PFSK-1 (cell line): Measurements from ENCODE around the gene PSAP.

Experiments used
- FOXP2 ChIP-seq: optimal IDR thresholded peaks from 2 replicates; pipeline ENCODE3; 2011; ENCODE audit warnings: borderline replicate concordance, control low read depth, inconsistent platforms; ENCODE audit not compliant: insufficient read depth; ENCODE audit errors: extremely low read length, extremely low read depth
- POLR2AphosphoS5 ChIP-seq: IDR thresholded peaks from 2 replicates; pipeline ENCODE4 v1.6.1; 2012; ENCODE audit warnings: low read depth, mild to moderate bottlenecking, control low read depth, low read length, moderate library complexity
- REST ChIP-seq, 2 experiments: IDR thresholded peaks; 2 replicates each; pipeline versions ENCODE4 v1.6.1 to v1.8.0; 2011 to 2012; ENCODE audit warnings: low read depth in 2 of 2, low read length in 2 of 2, control low read depth in 1 of 2, inconsistent platforms in 1 of 2, mild to moderate bottlenecking in 1 of 2, moderate library complexity in 1 of 2; ENCODE audit not compliant: insufficient read depth in 1 of 2
- SIN3A ChIP-seq: IDR thresholded peaks from 2 replicates; pipeline ENCODE4 v1.6.1; 2012; ENCODE audit warnings: mild to moderate bottlenecking, low read length, moderate library complexity, borderline replicate concordance; ENCODE audit not compliant: insufficient read depth
- TAF1 ChIP-seq: IDR thresholded peaks from 2 replicates; pipeline ENCODE4 v1.6.1; 2012; ENCODE audit warnings: low read length, control low read depth, borderline replicate concordance; ENCODE audit not compliant: insufficient read depth

The PSAP gene

GRCh38 chr10:71780156-71780555 lies 70.9 kb downstream of the PSAP start:
- no peak for TF ChIP-seq SIN3A
- TF ChIP-seq TAF1: no peak
- no peak for TF ChIP-seq FOXP2
- no peak for TF ChIP-seq POLR2AphosphoS5
- TF ChIP-seq REST (IDR thresholded peaks at IDR 0.05; ENCODE audit: insufficient read depth in 1 of 2, low read depth in 2 of 2, low read length in 2 of 2): no peak

GRCh38 chr10:71779641-71780040 lies 71.4 kb downstream of the PSAP start:
- TF ChIP-seq POLR2AphosphoS5 (no peak), FOXP2 (no peak), REST (IDR thresholded peaks at IDR 0.05; ENCODE audit: insufficient read depth in 1 of 2, low read depth in 2 of 2, low read length in 2 of 2) (no peak), SIN3A (no peak)

- no peak for TF ChIP-seq FOXP2
- TF ChIP-seq SIN3A: no peak
- no peak for TF ChIP-seq REST (IDR thresholded peaks at IDR 0.05; ENCODE audit: insufficient read depth in 1 of 2, low read depth in 2 of 2, low read length in 2 of 2)
- TF ChIP-seq POLR2AphosphoS5: no peak
- TF ChIP-seq TAF1: no peak
Observed at GRCh38 chr10:71778071-71778825, 72.8 kb downstream of the PSAP start.

- no peak for TF ChIP-seq REST (IDR thresholded peaks at IDR 0.05; ENCODE audit: insufficient read depth in 1 of 2, low read depth in 2 of 2, low read length in 2 of 2)
- TF ChIP-seq POLR2AphosphoS5: no peak
- no peak for TF ChIP-seq TAF1
- no peak for TF ChIP-seq SIN3A
- TF ChIP-seq FOXP2: no peak
Observed at GRCh38 chr10:71777213-71777985, 73.7 kb downstream of the PSAP start.

GRCh38 chr10:71776481-71776925 lies 74.5 kb downstream of the PSAP start:
- TF ChIP-seq FOXP2 (no peak), TAF1 (no peak), REST (IDR thresholded peaks at IDR 0.05; ENCODE audit: insufficient read depth in 1 of 2, low read depth in 2 of 2, low read length in 2 of 2) (no peak), POLR2AphosphoS5 (no peak)
